ENCODE results near the gene KANSL1. TPM values are rescaled to one million over a fixed set of nuclear protein-coding genes. Genes with fewer than 3 reads are reported as not detected.
A peak's percentile ranks its signal among the peaks of the same experiment; 100 is the strongest.
"Not testable (repeated sequence)": the region's sequence is repeated elsewhere in the genome, so short reads cannot be mapped to it uniquely, and the experiment has no call there.

The KANSL1 gene
- total RNA-seq, 1 donor from 2014 or later, result 91.5 TPM

GRCh38 chr17:46028981-46029565, 164.2 kb downstream of the KANSL1 start:
- DNase-seq (ENCODE audit: low spot score), result no peak
- Mint-ChIP-seq H3K9me3 (no peaks in the 10 kb centered on the region), H3K4me3 (ENCODE audit: low read depth) (no peak overlapping the region), H3K27ac (peak overlapping the region; percentile 13), H3K4me1 (ENCODE audit: low read depth) (peaks cover 7% of the 10 kb centered on the region), H3K36me3 (ENCODE audit: low read depth) (peaks cover 48% of the 10 kb centered on the region), H3K27me3 (ENCODE audit: low read depth) (no peaks in the 10 kb centered on the region)
- intact Hi-C loops (cut with micrococcal nuclease), result no loop called here

GRCh38 chr17:46028374-46028773, 164.9 kb downstream of the KANSL1 start:
- H3K27ac Mint-ChIP-seq, result no peak overlapping the region
- peaks cover 7% of the 10 kb centered on the region for H3K4me1 Mint-ChIP-seq (ENCODE audit: low read depth)
- H3K27me3 Mint-ChIP-seq (ENCODE audit: low read depth), result no peaks in the 10 kb centered on the region
- H3K4me3 Mint-ChIP-seq (ENCODE audit: low read depth), result no peak overlapping the region
- H3K36me3 Mint-ChIP-seq (ENCODE audit: low read depth), result peaks cover 46% of the 10 kb centered on the region
- no peak for DNase-seq (ENCODE audit: low spot score)
- intact Hi-C loops (cut with micrococcal nuclease), result no loop called here
- no peaks in the 10 kb centered on the region for H3K9me3 Mint-ChIP-seq

DNA sequence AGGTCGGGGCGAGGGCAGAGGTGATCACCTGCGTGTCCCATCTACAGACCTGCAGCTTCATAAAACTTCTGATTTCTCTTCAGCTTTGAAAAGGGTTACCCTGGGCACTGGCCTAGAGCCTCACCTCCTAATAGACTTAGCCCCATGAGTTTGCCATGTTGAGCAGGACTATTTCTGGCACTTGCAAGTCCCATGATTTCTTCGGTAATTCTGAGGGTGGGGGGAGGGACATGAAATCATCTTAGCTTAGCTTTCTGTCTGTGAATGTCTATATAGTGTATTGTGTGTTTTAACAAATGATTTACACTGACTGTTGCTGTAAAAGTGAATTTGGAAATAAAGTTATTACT, 165.3 kb downstream of the KANSL1 start:
- intact Hi-C loops (cut with micrococcal nuclease), result no loop called here
- Mint-ChIP-seq H3K4me3 (ENCODE audit: low read depth) (no peak overlapping the region), H3K27me3 (ENCODE audit: low read depth) (no peaks in the 10 kb centered on the region), H3K36me3 (ENCODE audit: low read depth) (peaks cover 46% of the 10 kb centered on the region), H3K27ac (no peak overlapping the region), H3K9me3 (no peaks in the 10 kb centered on the region), H3K4me1 (ENCODE audit: low read depth) (peaks cover 7% of the 10 kb centered on the region)
- no peak for DNase-seq (ENCODE audit: low spot score)

- Mint-ChIP-seq H3K27me3 (ENCODE audit: low read depth) (no peaks in the 10 kb centered on the region), H3K27ac (peak overlapping the region; percentile 51), H3K4me1 (ENCODE audit: low read depth) (peaks cover 7% of the 10 kb centered on the region), H3K9me3 (no peaks in the 10 kb centered on the region), H3K4me3 (ENCODE audit: low read depth) (no peak overlapping the region), H3K36me3 (ENCODE audit: low read depth) (peaks cover 44% of the 10 kb centered on the region)
- DNase-seq (ENCODE audit: low spot score), result no peak
- intact Hi-C loops (cut with micrococcal nuclease), result no loop called here
Observed at GRCh38 chr17:46027048-46027975, 165.9 kb downstream of the KANSL1 start.

GRCh38 chr17:46026166-46027047, 166.8 kb downstream of the KANSL1 start:
- no peak for DNase-seq (ENCODE audit: low spot score)
- H3K27me3 Mint-ChIP-seq (ENCODE audit: low read depth), result no peaks in the 10 kb centered on the region
- H3K4me1 Mint-ChIP-seq (ENCODE audit: low read depth), result peaks cover 7% of the 10 kb centered on the region
- intact Hi-C loops (cut with micrococcal nuclease), result no loop called here
- H3K27ac Mint-ChIP-seq, result peak overlapping the region; percentile 31
- H3K4me3 Mint-ChIP-seq (ENCODE audit: low read depth), result no peak overlapping the region
- H3K9me3 Mint-ChIP-seq, result no peaks in the 10 kb centered on the region
- peaks cover 36% of the 10 kb centered on the region for H3K36me3 Mint-ChIP-seq (ENCODE audit: low read depth)

DNA sequence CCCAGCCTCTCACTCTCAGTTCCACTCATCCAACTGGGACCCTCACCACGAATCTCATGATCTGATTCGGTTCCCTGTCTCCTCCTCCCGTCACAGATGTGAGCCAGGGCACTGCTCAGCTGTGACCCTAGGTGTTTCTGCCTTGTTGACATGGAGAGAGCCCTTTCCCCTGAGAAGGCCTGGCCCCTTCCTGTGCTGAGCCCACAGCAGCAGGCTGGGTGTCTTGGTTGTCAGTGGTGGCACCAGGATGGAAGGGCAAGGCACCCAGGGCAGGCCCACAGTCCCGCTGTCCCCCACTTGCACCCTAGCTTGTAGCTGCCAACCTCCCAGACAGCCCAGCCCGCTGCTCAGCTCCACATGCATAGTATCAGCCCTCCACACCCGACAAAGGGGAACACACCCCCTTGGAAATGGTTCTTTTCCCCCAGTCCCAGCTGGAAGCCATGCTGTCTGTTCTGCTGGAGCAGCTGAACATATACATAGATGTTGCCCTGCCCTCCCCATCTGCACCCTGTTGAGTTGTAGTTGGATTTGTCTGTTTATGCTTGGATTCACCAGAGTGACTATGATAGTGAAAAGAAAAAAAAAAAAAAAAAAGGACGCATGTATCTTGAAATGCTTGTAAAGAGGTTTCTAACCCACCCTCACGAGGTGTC, 167.6 kb downstream of the KANSL1 start:
- Mint-ChIP-seq H3K27ac (peak overlapping the region; percentile 31), H3K4me1 (ENCODE audit: low read depth) (peaks cover 10% of the 10 kb centered on the region), H3K36me3 (ENCODE audit: low read depth) (peaks cover 29% of the 10 kb centered on the region), H3K4me3 (ENCODE audit: low read depth) (no peak overlapping the region), H3K9me3 (no peaks in the 10 kb centered on the region), H3K27me3 (ENCODE audit: low read depth) (no peaks in the 10 kb centered on the region)
- no peak for DNase-seq (ENCODE audit: low spot score)
- intact Hi-C loops (cut with micrococcal nuclease), result no loop called here

GRCh38 chr17:46025060-46025459, 168.2 kb downstream of the KANSL1 start:
- Mint-ChIP-seq H3K4me1 (ENCODE audit: low read depth) (peaks cover 16% of the 10 kb centered on the region), H3K9me3 (no peaks in the 10 kb centered on the region), H3K27me3 (ENCODE audit: low read depth) (no peaks in the 10 kb centered on the region), H3K27ac (no peak overlapping the region), H3K4me3 (ENCODE audit: low read depth) (no peak overlapping the region), H3K36me3 (ENCODE audit: low read depth) (peaks cover 26% of the 10 kb centered on the region)
- no peak for DNase-seq (ENCODE audit: low spot score)
- intact Hi-C loops (cut with micrococcal nuclease), result no loop called here

DNA sequence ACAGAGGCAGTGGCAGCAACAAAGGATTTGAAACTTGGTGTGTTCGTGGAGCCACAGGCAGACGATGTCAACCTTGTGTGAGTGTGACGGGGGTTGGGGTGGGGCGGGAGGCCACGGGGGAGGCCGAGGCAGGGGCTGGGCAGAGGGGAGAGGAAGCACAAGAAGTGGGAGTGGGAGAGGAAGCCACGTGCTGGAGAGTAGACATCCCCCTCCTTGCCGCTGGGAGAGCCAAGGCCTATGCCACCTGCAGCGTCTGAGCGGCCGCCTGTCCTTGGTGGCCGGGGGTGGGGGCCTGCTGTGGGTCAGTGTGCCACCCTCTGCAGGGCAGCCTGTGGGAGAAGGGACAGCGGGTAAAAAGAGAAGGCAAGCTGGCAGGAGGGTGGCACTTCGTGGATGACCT, 168.6 kb downstream of the KANSL1 start:
- peaks cover 21% of the 10 kb centered on the region for H3K36me3 Mint-ChIP-seq (ENCODE audit: low read depth)

GRCh38 chr17:46023783-46024388, 169.3 kb downstream of the KANSL1 start:
- H3K27ac Mint-ChIP-seq, result no peak overlapping the region
- DNase-seq (ENCODE audit: low spot score), result no peak
- intact Hi-C loops (cut with micrococcal nuclease), result no loop called here
- H3K4me3 Mint-ChIP-seq (ENCODE audit: low read depth), result no peak overlapping the region
- no peaks in the 10 kb centered on the region for H3K27me3 Mint-ChIP-seq (ENCODE audit: low read depth)
- peaks cover 15% of the 10 kb centered on the region for H3K36me3 Mint-ChIP-seq (ENCODE audit: low read depth)
- H3K9me3 Mint-ChIP-seq, result no peaks in the 10 kb centered on the region
- peaks cover 15% of the 10 kb centered on the region for H3K4me1 Mint-ChIP-seq (ENCODE audit: low read depth)

More for the DNA sequence above, 168.6 kb downstream of the KANSL1 start:
- peaks cover 18% of the 10 kb centered on the region for H3K4me1 Mint-ChIP-seq (ENCODE audit: low read depth)
- DNase-seq (ENCODE audit: low spot score), result no peak
- H3K27ac Mint-ChIP-seq, result no peak overlapping the region
- no peaks in the 10 kb centered on the region for H3K9me3 Mint-ChIP-seq
- no peaks in the 10 kb centered on the region for H3K27me3 Mint-ChIP-seq (ENCODE audit: low read depth)
- H3K4me3 Mint-ChIP-seq (ENCODE audit: low read depth), result no peak overlapping the region
- intact Hi-C loops (cut with micrococcal nuclease), result no loop called here

- H3K27ac Mint-ChIP-seq, result peak overlapping the region; percentile 28
- H3K27me3 Mint-ChIP-seq (ENCODE audit: low read depth); H3K9me3 Mint-ChIP-seq; H3K4me3 Mint-ChIP-seq (ENCODE audit: low read depth); DNase-seq (ENCODE audit: low spot score); intact Hi-C loops (cut with micrococcal nuclease): not testable (repeated sequence)
- peaks cover 15% of the 10 kb centered on the region for H3K36me3 Mint-ChIP-seq (ENCODE audit: low read depth)
- H3K4me1 Mint-ChIP-seq (ENCODE audit: low read depth), result peaks cover 15% of the 10 kb centered on the region
Observed at GRCh38 chr17:46023366-46023765, 169.9 kb downstream of the KANSL1 start.

DNA sequence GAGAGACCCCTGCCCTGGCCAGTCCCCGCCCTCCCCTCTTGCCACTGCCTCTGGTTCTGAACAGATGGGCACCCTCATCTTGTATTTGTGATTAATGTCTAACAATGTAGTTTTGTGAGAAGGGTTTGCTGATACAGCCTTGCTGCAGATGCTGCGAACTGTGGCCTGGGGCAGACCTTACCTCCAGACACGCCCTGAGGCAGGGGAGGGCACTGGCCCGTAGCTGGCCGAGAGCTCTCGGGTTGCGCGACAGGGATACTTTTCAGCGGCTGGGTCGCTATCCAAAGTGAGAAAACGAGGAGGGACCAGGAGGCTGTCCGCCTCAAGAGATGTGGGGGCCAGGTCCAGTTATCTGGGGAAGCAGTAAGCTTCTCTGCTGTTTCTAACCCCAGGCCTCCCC, 172.2 kb downstream of the KANSL1 start:
- intact Hi-C loops (cut with micrococcal nuclease), result no loop called here
- H3K27me3 Mint-ChIP-seq (ENCODE audit: low read depth), result no peaks in the 10 kb centered on the region
- no peak for DNase-seq (ENCODE audit: low spot score)
- H3K27ac Mint-ChIP-seq, result no peak overlapping the region
- H3K9me3 Mint-ChIP-seq, result no peaks in the 10 kb centered on the region
- H3K36me3 Mint-ChIP-seq (ENCODE audit: low read depth), result peaks cover 15% of the 10 kb centered on the region
- no peak overlapping the region for H3K4me3 Mint-ChIP-seq (ENCODE audit: low read depth)
- H3K4me1 Mint-ChIP-seq (ENCODE audit: low read depth), result peaks cover 12% of the 10 kb centered on the region
